ENCODE data around the gene PKD1L1.

DNA sequence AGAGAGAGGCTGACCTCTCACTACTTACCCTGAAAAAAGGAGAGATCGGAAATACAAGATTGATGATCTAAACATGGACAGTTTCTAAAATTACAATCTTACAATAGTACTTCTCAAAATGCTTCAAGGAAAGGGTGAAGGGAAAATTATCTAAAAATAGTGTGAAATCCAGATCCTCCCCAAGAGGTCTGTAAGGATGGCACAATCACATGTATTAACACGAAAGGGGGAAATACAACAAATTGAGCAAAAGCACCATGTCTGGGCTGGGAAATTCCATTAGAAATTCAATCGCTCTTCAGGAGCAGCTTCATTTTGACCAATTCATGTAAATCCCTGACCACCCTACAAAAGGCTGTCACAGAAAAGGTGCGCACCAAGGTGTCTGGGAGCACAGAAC lies 67.0 kb downstream of the PKD1L1 start:
- no peak for TF ChIP-seq POLR2A (IDR thresholded peaks at IDR 0.05)
- no peak for TF ChIP-seq CTCF (IDR thresholded peaks at IDR 0.05)
